Thyroid gland (tissue), 4 donors: ENCODE data around the gene ITLN1.

Experiments used
- POLR2A ChIP-seq, 2 donors: fragments of 450-650 bp; IDR thresholded peaks; one replicate each; pipeline ENCODE4 v1.6.1; 2017; ENCODE audit warnings: antibody characterized with exemption in 2 of 2, mild to moderate bottlenecking in 2 of 2, moderate library complexity in 1 of 2
- TF ChIP-seq, protein P1 (sequence below), 6 experiments: fragments of 200-600 bp in 3 of 6; fragments of 450-650 bp in 3 of 6; sonication (generic) in 3 of 6; IDR thresholded peaks; one replicate each; pipeline ENCODE4 v1.5.1; 2016 to 2019; ENCODE audit warnings: antibody characterized with exemption in 6 of 6, mild to moderate bottlenecking in 2 of 6, inconsistent platforms in 1 of 6, moderate library complexity in 1 of 6

DNA sequence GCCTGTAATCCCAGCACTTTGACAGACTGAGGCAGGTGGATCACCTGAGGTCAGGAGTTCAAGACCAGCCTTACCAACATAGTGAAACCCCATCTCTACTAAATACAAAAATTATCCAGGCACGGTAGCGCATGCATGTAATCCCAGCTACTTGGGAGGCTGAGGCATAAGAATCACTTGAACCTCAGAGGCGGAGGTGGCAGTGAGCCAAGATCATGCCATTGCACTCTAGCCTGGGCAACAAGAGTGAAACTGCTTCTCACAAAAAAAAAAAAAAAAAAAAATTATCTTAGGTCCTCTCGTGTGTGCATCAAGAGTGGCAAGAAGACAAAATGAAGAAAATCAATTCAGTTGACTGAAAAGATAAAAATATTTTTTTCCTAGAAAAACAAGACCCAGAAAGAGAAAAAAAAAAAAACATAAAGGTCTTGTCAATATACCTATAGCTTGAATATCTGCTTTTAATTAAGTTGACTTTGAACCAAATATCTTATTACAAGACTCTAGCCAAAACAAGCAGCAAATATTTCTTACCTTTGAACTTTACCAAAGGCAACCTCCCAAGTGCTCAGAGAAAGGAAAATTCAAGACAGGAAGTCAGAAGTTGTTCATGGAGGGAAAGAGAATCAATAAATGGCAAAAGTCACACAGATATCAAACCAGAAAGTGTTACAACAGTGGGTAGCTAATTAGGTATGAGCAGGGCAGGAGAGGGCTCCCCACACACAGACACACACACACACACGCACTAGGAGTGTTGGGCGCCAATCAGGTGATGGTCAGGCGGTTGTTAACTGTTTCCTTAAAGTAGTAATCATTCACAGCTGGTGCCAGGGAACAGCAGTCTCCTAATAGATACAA, 40.0 kb upstream of the ITLN1 start:
- TF ChIP-seq, protein P1, sequence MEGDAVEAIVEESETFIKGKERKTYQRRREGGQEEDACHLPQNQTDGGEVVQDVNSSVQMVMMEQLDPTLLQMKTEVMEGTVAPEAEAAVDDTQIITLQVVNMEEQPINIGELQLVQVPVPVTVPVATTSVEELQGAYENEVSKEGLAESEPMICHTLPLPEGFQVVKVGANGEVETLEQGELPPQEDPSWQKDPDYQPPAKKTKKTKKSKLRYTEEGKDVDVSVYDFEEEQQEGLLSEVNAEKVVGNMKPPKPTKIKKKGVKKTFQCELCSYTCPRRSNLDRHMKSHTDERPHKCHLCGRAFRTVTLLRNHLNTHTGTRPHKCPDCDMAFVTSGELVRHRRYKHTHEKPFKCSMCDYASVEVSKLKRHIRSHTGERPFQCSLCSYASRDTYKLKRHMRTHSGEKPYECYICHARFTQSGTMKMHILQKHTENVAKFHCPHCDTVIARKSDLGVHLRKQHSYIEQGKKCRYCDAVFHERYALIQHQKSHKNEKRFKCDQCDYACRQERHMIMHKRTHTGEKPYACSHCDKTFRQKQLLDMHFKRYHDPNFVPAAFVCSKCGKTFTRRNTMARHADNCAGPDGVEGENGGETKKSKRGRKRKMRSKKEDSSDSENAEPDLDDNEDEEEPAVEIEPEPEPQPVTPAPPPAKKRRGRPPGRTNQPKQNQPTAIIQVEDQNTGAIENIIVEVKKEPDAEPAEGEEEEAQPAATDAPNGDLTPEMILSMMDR (IDR thresholded peaks at IDR 0.05), result no peak
- TF ChIP-seq POLR2A (IDR thresholded peaks at IDR 0.05), result no peak
